HEK293 (cell line): ENCODE measurements around the gene MCM3AP.

ENCODE experiments used
- GFI1B ChIP-seq: fragments of 450-650 bp; formaldehyde crosslinking; IDR thresholded peaks from 2 replicates; pipeline ENCODE4 v1.5.1; 2016; ENCODE audit warnings: missing biosample characterization, missing genetic modification characterization
- GLIS1 ChIP-seq: fragments of 450-650 bp; formaldehyde crosslinking; IDR thresholded peaks from 2 replicates; pipeline ENCODE4 v1.5.1; 2016; ENCODE audit warnings: missing biosample characterization, missing genetic modification characterization
- KLF10 ChIP-seq: fragments of 450-650 bp; IDR thresholded peaks from 2 replicates; pipeline ENCODE4 v1.5.1; 2018; ENCODE audit warnings: missing biosample characterization, mild to moderate bottlenecking, missing genetic modification characterization
- KLF16 ChIP-seq: fragments of 450-650 bp; formaldehyde crosslinking; IDR thresholded peaks from 2 replicates; pipeline ENCODE4 v1.5.1; 2017; ENCODE audit warnings: missing biosample characterization, missing genetic modification characterization
- MEIS1 ChIP-seq: sonication (generic); formaldehyde crosslinking; IDR thresholded peaks from 2 replicates; pipeline ENCODE4 v1.8.1; 2022; ENCODE audit warnings: missing genetic modification reagents, mild to moderate bottlenecking, borderline replicate concordance
- MYNN ChIP-seq: fragments of 450-650 bp; formaldehyde crosslinking; IDR thresholded peaks from 2 replicates; pipeline ENCODE4 v1.5.1; 2016; ENCODE audit warnings: missing biosample characterization, missing genetic modification characterization, borderline replicate concordance
- SETDB1 ChIP-seq: IDR thresholded peaks from one replicate; pipeline ENCODE4 v1.6.1; 2017; ENCODE audit warnings: mild to moderate bottlenecking, low read length, moderate library complexity, mixed read lengths; ENCODE audit not compliant: insufficient read length
- SP3 ChIP-seq: fragments of 450-650 bp; formaldehyde crosslinking; IDR thresholded peaks from 2 replicates; pipeline ENCODE4 v1.5.1; 2016; ENCODE audit warnings: missing biosample characterization, missing genetic modification characterization
- YY1 ChIP-seq: fragments of 450-650 bp; formaldehyde crosslinking; IDR thresholded peaks from 2 replicates; pipeline ENCODE4 v1.5.1; 2018; ENCODE audit warnings: missing biosample characterization, missing genetic modification characterization
- ZFP37 ChIP-seq: fragments of 450-650 bp; formaldehyde crosslinking; IDR thresholded peaks from 2 replicates; pipeline ENCODE4 v1.5.1; 2016; ENCODE audit warnings: missing biosample characterization, missing genetic modification characterization
- ZNF157 ChIP-seq: fragments of 450-650 bp; formaldehyde crosslinking; IDR thresholded peaks from 2 replicates; pipeline ENCODE4 v1.5.1; 2016; ENCODE audit warnings: missing biosample characterization, missing genetic modification characterization
- ZNF16 ChIP-seq: fragments of 450-650 bp; formaldehyde crosslinking; IDR thresholded peaks from 2 replicates; pipeline ENCODE4 v1.5.1; 2016; ENCODE audit warnings: low read depth, missing biosample characterization, missing genetic modification characterization
- ZNF202 ChIP-seq: fragments of 450-650 bp; formaldehyde crosslinking; IDR thresholded peaks from 2 replicates; pipeline ENCODE4 v1.5.1; 2016; ENCODE audit warnings: missing biosample characterization, missing genetic modification characterization, borderline replicate concordance
- ZNF211 ChIP-seq: fragments of 450-650 bp; formaldehyde crosslinking; IDR thresholded peaks from 2 replicates; pipeline ENCODE4 v1.5.1; 2016; ENCODE audit warnings: low read depth, missing biosample characterization, missing genetic modification characterization
- ZNF214 ChIP-seq: fragments of 450-650 bp; formaldehyde crosslinking; IDR thresholded peaks from 2 replicates; pipeline ENCODE4 v1.5.1; 2017; ENCODE audit warnings: missing biosample characterization, mild to moderate bottlenecking, missing genetic modification characterization, borderline replicate concordance
- ZNF274 ChIP-seq, 2 experiments: fragments of 200-500 bp in 1 of 2; fragments of 450-650 bp in 1 of 2; sonication (Bioruptor generic) in 1 of 2; formaldehyde crosslinking in 1 of 2; IDR thresholded peaks; 2 replicates each; pipeline versions ENCODE4 v1.5.1 to v1.6.1; 2014 to 2016; ENCODE audit warnings: borderline replicate concordance in 1 of 2, inconsistent platforms in 1 of 2, low read length in 1 of 2, missing biosample characterization in 1 of 2, missing genetic modification characterization in 1 of 2
- ZNF416 ChIP-seq: fragments of 450-650 bp; formaldehyde crosslinking; IDR thresholded peaks from 2 replicates; pipeline ENCODE4 v1.5.1; 2016; ENCODE audit warnings: missing biosample characterization, missing genetic modification characterization
- ZNF555 ChIP-seq: fragments of 450-650 bp; formaldehyde crosslinking; conservative IDR thresholded peaks from 2 replicates; pipeline ENCODE4 v1.5.1; 2017; ENCODE audit warnings: missing biosample characterization, mild to moderate bottlenecking, missing genetic modification characterization, inconsistent platforms
- ZNF571 ChIP-seq: fragments of 450-650 bp; formaldehyde crosslinking; IDR thresholded peaks from 2 replicates; pipeline ENCODE4 v1.5.0; 2017; ENCODE audit warnings: missing biosample characterization, missing genetic modification characterization
- ZNF585B ChIP-seq: fragments of 450-650 bp; formaldehyde crosslinking; IDR thresholded peaks from 2 replicates; pipeline ENCODE4 v1.5.1; 2016; ENCODE audit warnings: missing biosample characterization, missing genetic modification characterization
- ZNF610 ChIP-seq: fragments of 450-650 bp; formaldehyde crosslinking; IDR thresholded peaks from 2 replicates; pipeline ENCODE4 v1.5.1; 2016; ENCODE audit warnings: missing biosample characterization, missing genetic modification characterization, borderline replicate concordance
- ZNF624 ChIP-seq: fragments of 450-650 bp; formaldehyde crosslinking; IDR thresholded peaks from 2 replicates; pipeline ENCODE4 v1.5.1; 2017; ENCODE audit warnings: missing biosample characterization, missing genetic modification characterization
- ZNF654 ChIP-seq: fragments of 450-650 bp; formaldehyde crosslinking; IDR thresholded peaks from 2 replicates; pipeline ENCODE4 v1.5.1; 2016; ENCODE audit warnings: low read depth, missing biosample characterization, missing genetic modification characterization
- ZNF658 ChIP-seq: fragments of 450-650 bp; formaldehyde crosslinking; IDR thresholded peaks from 2 replicates; pipeline ENCODE4; 2016; ENCODE audit warnings: missing biosample characterization, missing genetic modification characterization
- ZNF660 ChIP-seq: fragments of 450-650 bp; IDR thresholded peaks from 2 replicates; pipeline ENCODE4 v1.5.1; 2018; ENCODE audit warnings: missing biosample characterization, mild to moderate bottlenecking, missing genetic modification characterization
- ZNF670 ChIP-seq: fragments of 450-650 bp; formaldehyde crosslinking; IDR thresholded peaks from 2 replicates; pipeline ENCODE4 v1.5.1; 2016; ENCODE audit warnings: missing biosample characterization, missing genetic modification characterization, low read depth
- ZNF704 ChIP-seq: fragments of 450-650 bp; formaldehyde crosslinking; IDR thresholded peaks from 2 replicates; pipeline ENCODE4 v1.5.1; 2016; ENCODE audit warnings: missing biosample characterization, missing genetic modification characterization
- ZNF76 ChIP-seq: fragments of 450-650 bp; formaldehyde crosslinking; IDR thresholded peaks from 2 replicates; pipeline ENCODE4; 2016; ENCODE audit warnings: low read depth, missing biosample characterization, missing genetic modification characterization, borderline replicate concordance
- ZNF776 ChIP-seq: fragments of 450-650 bp; formaldehyde crosslinking; IDR thresholded peaks from 2 replicates; pipeline ENCODE4 v1.5.0; 2017; ENCODE audit warnings: missing biosample characterization, missing genetic modification characterization, borderline replicate concordance
- TF ChIP-seq, protein P1 (sequence below): fragments of 450-650 bp; formaldehyde crosslinking; IDR thresholded peaks from 2 replicates; pipeline ENCODE4 v1.5.1; 2016; ENCODE audit warnings: missing biosample characterization, missing genetic modification characterization, borderline replicate concordance
- TF ChIP-seq, protein P2 (sequence below): fragments of 450-650 bp; formaldehyde crosslinking; IDR thresholded peaks from 2 replicates; pipeline ENCODE4 v1.5.1; 2016; ENCODE audit warnings: missing biosample characterization, missing genetic modification characterization

The MCM3AP gene

DNA sequence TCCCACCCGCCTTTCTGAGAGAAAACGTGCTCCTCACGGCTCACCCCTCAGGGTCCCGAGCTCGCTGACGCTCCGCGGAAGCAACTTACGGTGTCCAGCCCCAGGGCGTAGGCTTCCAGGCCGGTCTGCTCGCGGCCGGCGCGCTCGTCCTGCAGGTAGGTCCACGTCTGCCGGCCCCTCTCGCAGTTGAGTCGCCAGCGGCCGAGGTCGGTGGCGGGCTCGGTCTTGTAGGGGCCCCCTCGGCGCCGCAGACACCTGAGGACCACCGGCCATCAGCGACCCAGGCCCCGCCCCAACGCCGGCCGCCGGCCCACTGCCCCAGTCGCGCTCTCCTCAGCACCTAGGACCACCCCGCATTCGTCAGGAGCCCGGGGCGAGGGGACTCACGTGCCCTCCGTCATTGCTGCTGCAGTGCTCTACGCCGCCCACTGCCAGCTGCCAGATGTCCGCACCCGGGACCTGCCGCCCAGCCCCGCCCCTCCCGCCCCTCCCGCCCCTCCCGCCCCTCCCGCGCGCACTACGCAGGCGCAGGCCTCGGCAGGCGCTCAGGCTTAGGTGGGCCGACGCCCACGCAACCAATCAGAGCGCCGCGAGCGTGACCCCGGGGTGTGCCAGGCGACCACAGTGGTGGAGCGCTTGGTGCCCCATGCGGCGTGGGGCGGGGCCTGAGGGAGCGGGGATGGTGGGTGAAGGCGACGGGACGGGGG, 56.9 kb downstream of the MCM3AP start, which contains the start of gene LSS (continued):
- TF ChIP-seq ZNF76 (tag by site-specific recombination) = peak; percentile 60
- TF ChIP-seq ZNF416 = no peak
- TF ChIP-seq ZNF624 = no peak
- no peak for TF ChIP-seq SETDB1
- TF ChIP-seq ZNF157 (tag by site-specific recombination) = no peak
- TF ChIP-seq ZNF776 (tag by site-specific recombination) = no peak
- TF ChIP-seq ZNF658 (tag by site-specific recombination) = no peak
- TF ChIP-seq SP3 (tag by site-specific recombination) = peak; percentile 84
- TF ChIP-seq ZFP37 (tag by site-specific recombination) = no peak
- TF ChIP-seq MYNN (tag by site-specific recombination) = no peak
- TF ChIP-seq MEIS1 (CRISPR knock-in tag) = no peak
- TF ChIP-seq, protein P1, sequence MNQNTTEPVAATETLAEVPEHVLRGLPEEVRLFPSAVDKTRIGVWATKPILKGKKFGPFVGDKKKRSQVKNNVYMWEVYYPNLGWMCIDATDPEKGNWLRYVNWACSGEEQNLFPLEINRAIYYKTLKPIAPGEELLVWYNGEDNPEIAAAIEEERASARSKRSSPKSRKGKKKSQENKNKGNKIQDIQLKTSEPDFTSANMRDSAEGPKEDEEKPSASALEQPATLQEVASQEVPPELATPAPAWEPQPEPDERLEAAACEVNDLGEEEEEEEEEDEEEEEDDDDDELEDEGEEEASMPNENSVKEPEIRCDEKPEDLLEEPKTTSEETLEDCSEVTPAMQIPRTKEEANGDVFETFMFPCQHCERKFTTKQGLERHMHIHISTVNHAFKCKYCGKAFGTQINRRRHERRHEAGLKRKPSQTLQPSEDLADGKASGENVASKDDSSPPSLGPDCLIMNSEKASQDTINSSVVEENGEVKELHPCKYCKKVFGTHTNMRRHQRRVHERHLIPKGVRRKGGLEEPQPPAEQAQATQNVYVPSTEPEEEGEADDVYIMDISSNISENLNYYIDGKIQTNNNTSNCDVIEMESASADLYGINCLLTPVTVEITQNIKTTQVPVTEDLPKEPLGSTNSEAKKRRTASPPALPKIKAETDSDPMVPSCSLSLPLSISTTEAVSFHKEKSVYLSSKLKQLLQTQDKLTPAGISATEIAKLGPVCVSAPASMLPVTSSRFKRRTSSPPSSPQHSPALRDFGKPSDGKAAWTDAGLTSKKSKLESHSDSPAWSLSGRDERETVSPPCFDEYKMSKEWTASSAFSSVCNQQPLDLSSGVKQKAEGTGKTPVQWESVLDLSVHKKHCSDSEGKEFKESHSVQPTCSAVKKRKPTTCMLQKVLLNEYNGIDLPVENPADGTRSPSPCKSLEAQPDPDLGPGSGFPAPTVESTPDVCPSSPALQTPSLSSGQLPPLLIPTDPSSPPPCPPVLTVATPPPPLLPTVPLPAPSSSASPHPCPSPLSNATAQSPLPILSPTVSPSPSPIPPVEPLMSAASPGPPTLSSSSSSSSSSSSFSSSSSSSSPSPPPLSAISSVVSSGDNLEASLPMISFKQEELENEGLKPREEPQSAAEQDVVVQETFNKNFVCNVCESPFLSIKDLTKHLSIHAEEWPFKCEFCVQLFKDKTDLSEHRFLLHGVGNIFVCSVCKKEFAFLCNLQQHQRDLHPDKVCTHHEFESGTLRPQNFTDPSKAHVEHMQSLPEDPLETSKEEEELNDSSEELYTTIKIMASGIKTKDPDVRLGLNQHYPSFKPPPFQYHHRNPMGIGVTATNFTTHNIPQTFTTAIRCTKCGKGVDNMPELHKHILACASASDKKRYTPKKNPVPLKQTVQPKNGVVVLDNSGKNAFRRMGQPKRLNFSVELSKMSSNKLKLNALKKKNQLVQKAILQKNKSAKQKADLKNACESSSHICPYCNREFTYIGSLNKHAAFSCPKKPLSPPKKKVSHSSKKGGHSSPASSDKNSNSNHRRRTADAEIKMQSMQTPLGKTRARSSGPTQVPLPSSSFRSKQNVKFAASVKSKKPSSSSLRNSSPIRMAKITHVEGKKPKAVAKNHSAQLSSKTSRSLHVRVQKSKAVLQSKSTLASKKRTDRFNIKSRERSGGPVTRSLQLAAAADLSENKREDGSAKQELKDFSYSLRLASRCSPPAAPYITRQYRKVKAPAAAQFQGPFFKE (tag by site-specific recombination) = no peak
- TF ChIP-seq ZNF571 (tag by site-specific recombination) = no peak
- TF ChIP-seq, protein P2, sequence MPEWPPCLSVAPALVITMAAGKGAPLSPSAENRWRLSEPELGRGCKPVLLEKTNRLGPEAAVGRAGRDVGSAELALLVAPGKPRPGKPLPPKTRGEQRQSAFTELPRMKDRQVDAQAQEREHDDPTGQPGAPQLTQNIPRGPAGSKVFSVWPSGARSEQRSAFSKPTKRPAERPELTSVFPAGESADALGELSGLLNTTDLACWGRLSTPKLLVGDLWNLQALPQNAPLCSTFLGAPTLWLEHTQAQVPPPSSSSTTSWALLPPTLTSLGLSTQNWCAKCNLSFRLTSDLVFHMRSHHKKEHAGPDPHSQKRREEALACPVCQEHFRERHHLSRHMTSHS = no peak
- TF ChIP-seq ZNF214 (tag by site-specific recombination) = no peak
- peak; percentile 79 for TF ChIP-seq ZNF610 (tag by site-specific recombination)
- TF ChIP-seq ZNF211 (tag by site-specific recombination) = no peak
- TF ChIP-seq ZNF555 (tag by site-specific recombination) = no peak
- no peak for TF ChIP-seq GFI1B (tag by site-specific recombination)
- TF ChIP-seq ZNF585B (tag by site-specific recombination) = no peak; the same call in 1 of the 2 replicates
- TF ChIP-seq ZNF670 (tag by site-specific recombination) = no peak
- no peak for TF ChIP-seq ZNF654 (tag by site-specific recombination)
- peak; percentile 55 for TF ChIP-seq GLIS1
- TF ChIP-seq ZNF704 (tag by site-specific recombination) = peak; percentile 54; the same call in 1 of the 2 replicates
- peak; percentile 96 for TF ChIP-seq KLF10 (tag by site-specific recombination)
- TF ChIP-seq ZNF274 (IDR thresholded peaks at IDR 0.05; ENCODE audit: low read length) = no peak
- no peak for TF ChIP-seq ZNF274 (tag by site-specific recombination; IDR thresholded peaks at IDR 0.05; ENCODE audit: borderline replicate concordance)
- peak; percentile 72; the same call in 1 of the 2 replicates for TF ChIP-seq KLF16
- TF ChIP-seq ZNF660 = no peak
- no peak for TF ChIP-seq ZNF202
- TF ChIP-seq YY1 (tag by site-specific recombination) = peak; percentile 43; the same call in 1 of the 2 replicates
- no peak for TF ChIP-seq ZNF16 (tag by site-specific recombination)
